HepG2 (cell line): ENCODE results near the gene RAB14. TPM values are rescaled to one million over a fixed set of nuclear protein-coding genes. Genes with fewer than 3 reads are reported as not detected.
A peak's percentile ranks its signal among the peaks of the same experiment; 100 is the strongest.

Experiments
- ATAC-seq: fragments of 200-7000 bp; cut with Tn5 transposase; 3 replicates; pipeline ENCODE4 v1.9.1; 2020; ENCODE audit warnings: mild to moderate bottlenecking, moderate library complexity
- BruUV-seq: library from RNA; stranded (reverse); fragments of 400-500 nt; replicated peaks from 2 replicates; lab custom pipeline; 2021; lab: Mats Ljungman, UMichigan
- CTCF ChIA-PET: fragments of 300-600 bp; formaldehyde crosslinking; extraction: SDS; loops from one replicate; lab custom pipeline; 2021; ENCODE audit warnings: low total read pairs, inconsistent platforms, low intra/inter-chr PET ratio; lab: Yijun Ruan, JAX
- POLR2A ChIA-PET: fragments of 350-600 bp; sonication (Branson Sonifier 250); formaldehyde crosslinking; loops from one replicate; lab custom pipeline; 2020; ENCODE audit warnings: antibody characterized with exemption, inconsistent platforms; lab: Yijun Ruan, JAX
- DNase-seq: peaks from one replicate; pipeline ENCODE4 v3.0.0-alpha.2; 2015; ENCODE audit warnings: low spot score
- FAIRE-seq: peaks from 3 replicates; lab custom pipeline; 2011; peaks lifted over from hg19 to GRCh38; lab: Jason Lieb, UNC
- H2AFZ ChIP-seq: one replicate; pipeline ENCODE4 v1.6.1; 2011; ENCODE audit warnings: low read length, inconsistent platforms
- H3K27ac ChIP-seq: fragments of 300-600 bp; 3 replicates; pipeline ENCODE4 v1.8.0; 2011; ENCODE audit warnings: mixed run types, mild to moderate bottlenecking, mixed read lengths, low read length, inconsistent platforms; ENCODE audit not compliant: insufficient read depth; ENCODE audit errors: extremely low read length
- H3K27me3 ChIP-seq, 2 experiments: fragments of 200-600 bp in 1 of 2; 2 replicates in 1 of 2; 3 replicates in 1 of 2; pipeline versions ENCODE4 v1.6.0 to v1.8.0; 2011; ENCODE audit warnings: low read length in 2 of 2, mild to moderate bottlenecking in 2 of 2, moderate library complexity in 2 of 2, inconsistent platforms in 1 of 2; ENCODE audit not compliant: insufficient read depth in 2 of 2, control insufficient read depth in 1 of 2
- H3K36me3 ChIP-seq, 2 experiments: fragments of 200-600 bp in 1 of 2; replicated peaks in 1 of 2; 2 replicates in 1 of 2; 3 replicates in 1 of 2; pipeline versions ENCODE4 v1.5.1 to v1.8.0; 2011; ENCODE audit warnings: low read length in 2 of 2, inconsistent platforms in 1 of 2; ENCODE audit not compliant: insufficient read depth in 2 of 2, control insufficient read depth in 1 of 2
- H3K4me1 ChIP-seq: 2 replicates; pipeline ENCODE4 v1.5.1; 2012; ENCODE audit warnings: low read length, inconsistent platforms; ENCODE audit not compliant: insufficient read depth
- H3K4me2 ChIP-seq: 2 replicates; pipeline ENCODE4 v1.6.0; 2011; ENCODE audit warnings: low read depth, low read length, inconsistent platforms
- H3K4me3 ChIP-seq, 3 experiments: fragments of 200-600 bp in 1 of 3; sonication (generic), shearing (Covaris generic) in 1 of 3; replicated peaks in 1 of 3; 2 replicates each; pipeline ENCODE4 v1.5.1; 2011 to 2016; ENCODE audit warnings: low read length in 3 of 3, inconsistent platforms in 2 of 3, low read depth in 2 of 3, mild to moderate bottlenecking in 2 of 3, control low read depth in 1 of 3, mixed read lengths in 1 of 3; ENCODE audit not compliant: insufficient read depth in 1 of 3
- H3K79me2 ChIP-seq: one replicate; pipeline ENCODE4 v1.6.1; 2011; ENCODE audit warnings: low read length, inconsistent platforms; ENCODE audit not compliant: insufficient read depth
- H3K9ac ChIP-seq: 2 replicates; pipeline ENCODE4 v1.6.0; 2011; ENCODE audit warnings: mild to moderate bottlenecking, low read depth, low read length, inconsistent platforms; ENCODE audit not compliant: insufficient read depth
- H3K9me3 ChIP-seq: 2 replicates; pipeline ENCODE4 v1.5.1; 2012; ENCODE audit warnings: mild to moderate bottlenecking, low read length
- H4K20me1 ChIP-seq: 2 replicates; pipeline ENCODE4 v1.6.0; 2011; ENCODE audit warnings: inconsistent platforms, mild to moderate bottlenecking, low read length, moderate library complexity; ENCODE audit not compliant: insufficient read depth
- BCL3 ChIP-seq: sonication (generic); formaldehyde crosslinking; IDR thresholded peaks from 2 replicates; pipeline ENCODE4 v1.5.1; 2020; ENCODE audit warnings: mild to moderate bottlenecking, missing genetic modification reagents, moderate library complexity
- PATZ1 ChIP-seq: sonication (generic); formaldehyde crosslinking; IDR thresholded peaks from 2 replicates; pipeline ENCODE4 v1.4.0; 2020; ENCODE audit warnings: missing genetic modification reagents
- SMAD9 ChIP-seq: sonication (generic); formaldehyde crosslinking; IDR thresholded peaks from 2 replicates; pipeline ENCODE4 v1.5.1; 2020; ENCODE audit warnings: mild to moderate bottlenecking, missing genetic modification reagents
- ZNF17 ChIP-seq: sonication (generic); formaldehyde crosslinking; IDR thresholded peaks from 2 replicates; pipeline ENCODE4 v1.5.0; 2020; ENCODE audit warnings: mild to moderate bottlenecking, missing genetic modification reagents
- ZNF205 ChIP-seq: IDR thresholded peaks from 2 replicates; pipeline ENCODE4 v1.6.1; 2018; ENCODE audit warnings: missing biosample characterization, missing genetic modification reagents
- ZNF607 ChIP-seq: sonication (generic); formaldehyde crosslinking; IDR thresholded peaks from 2 replicates; pipeline ENCODE4 v1.5.1; 2020; ENCODE audit warnings: missing genetic modification reagents, mild to moderate bottlenecking, borderline replicate concordance
- ZNF672 ChIP-seq: sonication (generic); formaldehyde crosslinking; IDR thresholded peaks from 2 replicates; pipeline ENCODE4 v1.8.1; 2022; ENCODE audit warnings: missing genetic modification reagents
- ZSCAN21 ChIP-seq: sonication (generic); formaldehyde crosslinking; IDR thresholded peaks from 2 replicates; pipeline ENCODE4 v1.8.0; 2022; ENCODE audit warnings: mild to moderate bottlenecking, missing genetic modification reagents, moderate library complexity, borderline replicate concordance
- WGBS: methylation state at CpG from one replicate; pipeline ENCODE4 v1.1.6; 2017; ENCODE audit warnings: low lambda C conversion rate; 5-methylcytosine and 5-hydroxymethylcytosine counted together
- in situ Hi-C: cut with HindIII; loops from 2 replicates; pipeline ENCODE4 v1.10.0; 2017; ENCODE audit warnings: low pct_unique_long_range_greater_than_20kb; ENCODE audit not compliant: extremely low pct_ligation_motif_present
- intact Hi-C: fragments of 100-400 bp; cut with micrococcal nuclease; formaldehyde crosslinking; loops from one replicate; pipeline ENCODE4 v1.10.0; 2022; ENCODE audit not compliant: unreplicated experiment
- polyA plus RNA-seq, 8 experiments: library from polyadenylated mRNA; depleted of rRNA in 3 of 8; stranded (reverse) in 7 of 8; unstranded in 1 of 8; fragments of >200 nt; fragmentation: Illumina TruSeq in 4 of 8; extraction: Trizol in 4 of 8; gene quantifications; 2 replicates each; pipeline versions ENCODE4 v1.2.1 to v1.2.3, GENCODE V29; 2011 to 2016; ENCODE audit warnings: low read depth in 4 of 8, missing spikeins in 1 of 8, mixed read lengths in 1 of 8; ENCODE audit not compliant: insufficient read depth in 1 of 8
- total RNA-seq, 5 experiments: library from RNA; depleted of rRNA; stranded (reverse); fragments of >200 nt; fragmentation: Illumina TruSeq; extraction: Trizol; gene quantifications; 2 replicates each; pipeline ENCODE4 v1.2.3, GENCODE V29; 2016; ENCODE audit warnings: low read depth in 1 of 5
- TF ChIP-seq, protein P1 (sequence below): sonication (generic); formaldehyde crosslinking; IDR thresholded peaks from 2 replicates; pipeline ENCODE4 v1.4.0; 2020; ENCODE audit warnings: missing genetic modification reagents, mild to moderate bottlenecking, borderline replicate concordance

Gene RAB14
- total and polyA plus RNA-seq, 2 of the 13 experiments (the other 11 are each of a cell fraction or from before 2014, with no cell fraction given) = 17.4 to 19.3 TPM

- TF ChIP-seq BCL3 = no peak
- TF ChIP-seq ZNF607 (CRISPR knock-in tag) = no peak
These were observed 1.7 kb downstream of the RAB14 start (continued) for GRCh38 chr9:121199921-121200320.

- peaks cover 80% of the 10 kb centered on the region for H3K4me1 ChIP-seq
- no peaks in the 10 kb centered on the region; a peak in 1 of 5 replicates for H3K27me3 ChIP-seq
- POLR2A ChIA-PET = no interaction called here
- no peak overlapping the region for H3K27ac ChIP-seq
- FAIRE-seq (no peak), DNase-seq (no peak), ATAC-seq (no peak)
- TF ChIP-seq PATZ1 (CRISPR knock-in tag) (no peak), SMAD9 (no peak), ZNF672 (CRISPR knock-in tag) (no peak), ZNF17 (CRISPR knock-in tag) (no peak), ZSCAN21 (CRISPR knock-in tag) (no peak), ZNF205 (CRISPR knock-in tag) (peak; percentile 99)
- TF ChIP-seq, protein P1, sequence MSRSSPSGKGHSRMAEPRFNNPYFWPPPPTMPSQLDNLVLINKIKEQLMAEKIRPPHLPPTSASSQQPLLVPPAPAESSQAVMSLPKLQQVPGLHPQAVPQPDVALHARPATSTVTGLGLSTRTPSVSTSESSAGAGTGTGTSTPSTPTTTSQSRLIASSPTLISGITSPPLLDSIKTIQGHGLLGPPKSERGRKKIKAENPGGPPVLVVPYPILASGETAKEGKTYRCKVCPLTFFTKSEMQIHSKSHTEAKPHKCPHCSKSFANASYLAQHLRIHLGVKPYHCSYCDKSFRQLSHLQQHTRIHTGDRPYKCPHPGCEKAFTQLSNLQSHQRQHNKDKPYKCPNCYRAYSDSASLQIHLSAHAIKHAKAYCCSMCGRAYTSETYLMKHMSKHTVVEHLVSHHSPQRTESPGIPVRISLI (CRISPR knock-in tag) = no peak
- peak overlapping the region; percentile 89 for H3K4me2 ChIP-seq
- WGBS = 30% methylated on average over 4 of the region's 4 CpGs
- peak overlapping the region; percentile 25 to 93 (median 33); a peak in 4 of 6 replicates for H3K4me3 ChIP-seq
- H3K36me3 ChIP-seq = no peaks in the 10 kb centered on the region
- no TSS peak for BruUV-seq
- CTCF ChIA-PET = no interaction called here
- peak overlapping the region; percentile 29; the same call in 1 of the 2 replicates for H3K9ac ChIP-seq
- in situ Hi-C loops = no loop called here
- H3K9me3 ChIP-seq = no peaks in the 10 kb centered on the region
- intact Hi-C loops = loop anchor here (5.0 kb wide), 1 partner anchor 66 kb away; no protein-coding TSS in a partner anchor
- H3K79me2 ChIP-seq = peaks cover 84% of the 10 kb centered on the region
- H4K20me1 ChIP-seq = peaks cover 68% of the 10 kb centered on the region
- no peak overlapping the region for H2AFZ ChIP-seq
These were observed 3.1 kb downstream of the RAB14 start for GRCh38 chr9:121198512-121199042.
